ENCODE data around the gene SLC44A5. TPM values are rescaled to one million over a fixed set of nuclear protein-coding genes. Genes with fewer than 3 reads are reported as not detected.

SLC44A5 gene
- total RNA-seq, 1 experiment from 2014 or later = 0.18 TPM

DNA sequence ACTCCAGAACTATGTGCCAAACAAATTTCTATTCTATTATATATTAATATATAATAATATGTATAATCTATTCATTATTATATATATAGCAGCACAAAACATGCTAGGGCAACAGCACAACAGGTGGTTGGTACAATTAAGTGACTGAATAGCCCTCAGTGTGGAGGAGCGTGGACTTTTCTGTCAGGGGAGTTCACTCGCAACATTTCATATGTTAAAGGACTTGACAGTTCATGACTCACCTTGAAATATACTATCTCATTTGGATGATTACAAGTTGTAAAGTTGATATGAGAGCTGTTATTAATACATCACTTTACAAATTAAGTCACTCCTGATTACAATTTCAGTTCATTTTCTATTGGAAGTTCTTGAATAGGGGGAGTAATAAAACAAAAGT is 298.3 kb downstream of the SLC44A5 start:
- Histone ChIP-seq H3K27ac (ENCODE audit: low read length) (no peak overlapping the region), H3K4me3 (ENCODE audit: low read depth in 2 of 2, low read length in 2 of 2) (no peak overlapping the region), H3K9me3 (ENCODE audit: control insufficient read depth, insufficient read depth, low read depth, low read length) (no peaks in the 10 kb centered on the region)

GRCh38 chr1:75310067-75310466 is 300.8 kb downstream of the SLC44A5 start:
- in situ Hi-C loops (cut with HindIII; ENCODE audit: low pct_unique_long_range_greater_than_20kb, low sequenced_read_pairs) = no loop called here
- ATAC-seq (no peak), DNase-seq (ENCODE audit: low read depth, low spot score) (no peak)
- BruUV-seq (replicated peaks) = no TSS peak
- no peaks in the 10 kb centered on the region for H3K9me3 ChIP-seq (ENCODE audit: control insufficient read depth, insufficient read depth, low read depth, low read length)
- no peak overlapping the region for H3K27ac ChIP-seq (ENCODE audit: low read length)
- CTCF ChIA-PET = no interaction called here
- TF ChIP-seq POLR2AphosphoS5 (IDR thresholded peaks at IDR 0.05; ENCODE audit: low read depth, low read length) (no peak), TCF7L2 (IDR thresholded peaks at IDR 0.05; ENCODE audit: low read depth, low read length) (no peak), SIN3A (IDR thresholded peaks at IDR 0.05; ENCODE audit: borderline replicate concordance, insufficient read depth, low read depth, low read length) (no peak)
- TF ChIP-seq, protein P1, sequence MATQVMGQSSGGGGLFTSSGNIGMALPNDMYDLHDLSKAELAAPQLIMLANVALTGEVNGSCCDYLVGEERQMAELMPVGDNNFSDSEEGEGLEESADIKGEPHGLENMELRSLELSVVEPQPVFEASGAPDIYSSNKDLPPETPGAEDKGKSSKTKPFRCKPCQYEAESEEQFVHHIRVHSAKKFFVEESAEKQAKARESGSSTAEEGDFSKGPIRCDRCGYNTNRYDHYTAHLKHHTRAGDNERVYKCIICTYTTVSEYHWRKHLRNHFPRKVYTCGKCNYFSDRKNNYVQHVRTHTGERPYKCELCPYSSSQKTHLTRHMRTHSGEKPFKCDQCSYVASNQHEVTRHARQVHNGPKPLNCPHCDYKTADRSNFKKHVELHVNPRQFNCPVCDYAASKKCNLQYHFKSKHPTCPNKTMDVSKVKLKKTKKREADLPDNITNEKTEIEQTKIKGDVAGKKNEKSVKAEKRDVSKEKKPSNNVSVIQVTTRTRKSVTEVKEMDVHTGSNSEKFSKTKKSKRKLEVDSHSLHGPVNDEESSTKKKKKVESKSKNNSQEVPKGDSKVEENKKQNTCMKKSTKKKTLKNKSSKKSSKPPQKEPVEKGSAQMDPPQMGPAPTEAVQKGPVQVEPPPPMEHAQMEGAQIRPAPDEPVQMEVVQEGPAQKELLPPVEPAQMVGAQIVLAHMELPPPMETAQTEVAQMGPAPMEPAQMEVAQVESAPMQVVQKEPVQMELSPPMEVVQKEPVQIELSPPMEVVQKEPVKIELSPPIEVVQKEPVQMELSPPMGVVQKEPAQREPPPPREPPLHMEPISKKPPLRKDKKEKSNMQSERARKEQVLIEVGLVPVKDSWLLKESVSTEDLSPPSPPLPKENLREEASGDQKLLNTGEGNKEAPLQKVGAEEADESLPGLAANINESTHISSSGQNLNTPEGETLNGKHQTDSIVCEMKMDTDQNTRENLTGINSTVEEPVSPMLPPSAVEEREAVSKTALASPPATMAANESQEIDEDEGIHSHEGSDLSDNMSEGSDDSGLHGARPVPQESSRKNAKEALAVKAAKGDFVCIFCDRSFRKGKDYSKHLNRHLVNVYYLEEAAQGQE (IDR thresholded peaks at IDR 0.05; ENCODE audit: insufficient read depth in 1 of 2, low read depth in 2 of 2, low read length in 1 of 2) = no peak
- TF ChIP-seq, protein P2, sequence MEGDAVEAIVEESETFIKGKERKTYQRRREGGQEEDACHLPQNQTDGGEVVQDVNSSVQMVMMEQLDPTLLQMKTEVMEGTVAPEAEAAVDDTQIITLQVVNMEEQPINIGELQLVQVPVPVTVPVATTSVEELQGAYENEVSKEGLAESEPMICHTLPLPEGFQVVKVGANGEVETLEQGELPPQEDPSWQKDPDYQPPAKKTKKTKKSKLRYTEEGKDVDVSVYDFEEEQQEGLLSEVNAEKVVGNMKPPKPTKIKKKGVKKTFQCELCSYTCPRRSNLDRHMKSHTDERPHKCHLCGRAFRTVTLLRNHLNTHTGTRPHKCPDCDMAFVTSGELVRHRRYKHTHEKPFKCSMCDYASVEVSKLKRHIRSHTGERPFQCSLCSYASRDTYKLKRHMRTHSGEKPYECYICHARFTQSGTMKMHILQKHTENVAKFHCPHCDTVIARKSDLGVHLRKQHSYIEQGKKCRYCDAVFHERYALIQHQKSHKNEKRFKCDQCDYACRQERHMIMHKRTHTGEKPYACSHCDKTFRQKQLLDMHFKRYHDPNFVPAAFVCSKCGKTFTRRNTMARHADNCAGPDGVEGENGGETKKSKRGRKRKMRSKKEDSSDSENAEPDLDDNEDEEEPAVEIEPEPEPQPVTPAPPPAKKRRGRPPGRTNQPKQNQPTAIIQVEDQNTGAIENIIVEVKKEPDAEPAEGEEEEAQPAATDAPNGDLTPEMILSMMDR (IDR thresholded peaks at IDR 0.05) = no peak
- no peaks in the 10 kb centered on the region for H3K4me1 ChIP-seq (ENCODE audit: control insufficient read depth, insufficient read depth, low read length)
- intact Hi-C loops (cut with micrococcal nuclease; ENCODE audit: unreplicated experiment) = no loop called here
- no peaks in the 10 kb centered on the region for H3K36me3 ChIP-seq (ENCODE audit: control insufficient read depth, insufficient read depth, low read length)
- H3K4me3 ChIP-seq (ENCODE audit: low read depth in 2 of 2, low read length in 2 of 2) = no peak overlapping the region
- H3K27me3 ChIP-seq (ENCODE audit: control insufficient read depth, insufficient read depth, low read length) = no peaks in the 10 kb centered on the region
- POLR2A ChIA-PET = no interaction called here

More for the DNA sequence above, 298.3 kb downstream of the SLC44A5 start:
- H3K36me3 ChIP-seq (ENCODE audit: control insufficient read depth, insufficient read depth, low read length) = no peaks in the 10 kb centered on the region
- ChIA-PET CTCF (no interaction called here), POLR2A (no interaction called here)
- H3K27me3 ChIP-seq (ENCODE audit: control insufficient read depth, insufficient read depth, low read length) = no peaks in the 10 kb centered on the region
- in situ Hi-C loops (cut with HindIII; ENCODE audit: low pct_unique_long_range_greater_than_20kb, low sequenced_read_pairs) (no loop called here), intact Hi-C loops (cut with micrococcal nuclease; ENCODE audit: unreplicated experiment) (no loop called here)
- no peaks in the 10 kb centered on the region for H3K4me1 ChIP-seq (ENCODE audit: control insufficient read depth, insufficient read depth, low read length)
- no peak for DNase-seq (ENCODE audit: low read depth, low spot score)
- TF ChIP-seq, protein P1 (IDR thresholded peaks at IDR 0.05; ENCODE audit: insufficient read depth in 1 of 2, low read depth in 2 of 2, low read length in 1 of 2) = no peak
- no peak for TF ChIP-seq TCF7L2 (IDR thresholded peaks at IDR 0.05; ENCODE audit: low read depth, low read length)
- TF ChIP-seq, protein P2 (IDR thresholded peaks at IDR 0.05) = no peak
- no peak for TF ChIP-seq POLR2AphosphoS5 (IDR thresholded peaks at IDR 0.05; ENCODE audit: low read depth, low read length)
- no peak for TF ChIP-seq SIN3A (IDR thresholded peaks at IDR 0.05; ENCODE audit: borderline replicate concordance, insufficient read depth, low read depth, low read length)
- no TSS peak for BruUV-seq (replicated peaks)
- ATAC-seq = no peak

All from Panc1 (cell line).